Activated T-cell treated with anti-CD3 and anti-CD28 coated beads for 24 hours (primary cell): ENCODE measurements around the gene CSTB.

Source experiments
- DNase-seq: peaks from one replicate; pipeline ENCODE4 v3.0.0-alpha.2; 2020; ENCODE audit warnings: low read depth

Gene CSTB

GRCh38 chr21:43749651-43750262 is 26.4 kb downstream of the CSTB start:
- DNase-seq = no peak

GRCh38 chr21:43748622-43749021 is 27.5 kb downstream of the CSTB start:
- no peak for DNase-seq

- no peak for DNase-seq
Measured at GRCh38 chr21:43745772-43746517, 30.2 kb downstream of the CSTB start.

GRCh38 chr21:43744725-43745124 is 31.4 kb downstream of the CSTB start:
- DNase-seq = no peak

- DNase-seq = no peak
Measured at GRCh38 chr21:43743947-43744346, 32.2 kb downstream of the CSTB start.

- DNase-seq = no peak
Measured at GRCh38 chr21:43741423-43742096, 34.5 kb downstream of the CSTB start.

GRCh38 chr21:43740497-43741156 is 35.5 kb downstream of the CSTB start:
- no peak for DNase-seq

- DNase-seq = no peak
Measured at GRCh38 chr21:43739621-43740435, 36.3 kb downstream of the CSTB start.

GRCh38 chr21:43737158-43737950 is 38.8 kb downstream of the CSTB start:
- no peak for DNase-seq

- DNase-seq = no peak
Measured at GRCh38 chr21:43736224-43736883, 39.8 kb downstream of the CSTB start.

- DNase-seq = no peak
Measured at GRCh38 chr21:43735236-43736091, 40.6 kb downstream of the CSTB start.

- no peak for DNase-seq
Measured at GRCh38 chr21:43734928-43735229, 41.2 kb downstream of the CSTB start.

- DNase-seq = no peak
Measured at GRCh38 chr21:43734131-43734927, 41.8 kb downstream of the CSTB start.

- no peak for DNase-seq
Measured at GRCh38 chr21:43733529-43734071, 42.5 kb downstream of the CSTB start.

GRCh38 chr21:43733060-43733459 is 43.0 kb downstream of the CSTB start:
- no peak for DNase-seq

- no peak for DNase-seq
Measured at GRCh38 chr21:43731891-43732711, 44.0 kb downstream of the CSTB start.

GRCh38 chr21:43731476-43731875 is 44.6 kb downstream of the CSTB start:
- DNase-seq = no peak
